Fibroblast of the aortic adventitia (primary cell): ENCODE measurements around the gene ENO3. TPM values are rescaled to one million over a fixed set of nuclear protein-coding genes. Genes with fewer than 3 reads are reported as not detected.

ENCODE experiments used
- DNase-seq: peaks from one replicate; pipeline ENCODE4 v3.0.0-alpha.2; 2010; ENCODE audit warnings: low read depth
- H3K4me3 ChIP-seq: 2 replicates; pipeline ENCODE4 v1.5.1; 2011; ENCODE audit warnings: low read depth, mild to moderate bottlenecking, control low read depth, low read length, moderate library complexity
- CTCF ChIP-seq: IDR thresholded peaks from 2 replicates; pipeline ENCODE4 v1.5.1; 2011; ENCODE audit warnings: mild to moderate bottlenecking, low read length, control low read depth, inconsistent platforms; ENCODE audit not compliant: insufficient read depth
- total RNA-seq: library from RNA; depleted of rRNA; stranded (reverse); fragments of >200 nt; gene quantifications from 2 replicates; pipeline ENCODE4 v1.2.3, GENCODE V29; 2012; ENCODE audit warnings: low replicate concordance

Gene ENO3
- total RNA-seq, 1 donor: 2.8 TPM

- TF ChIP-seq CTCF: no peak
- DNase-seq: peak; percentile 40
- H3K4me3 ChIP-seq: peak overlapping the region; percentile 88
These were observed 17.6 kb downstream of the ENO3 start for GRCh38 chr17:4968486-4969046.

- TF ChIP-seq CTCF: no peak
- peak overlapping the region; percentile 88 for H3K4me3 ChIP-seq
- DNase-seq: peak; percentile 97
These were observed 18.2 kb downstream of the ENO3 start for GRCh38 chr17:4969047-4969550.

- no peak for TF ChIP-seq CTCF
- DNase-seq: peak; percentile 37
- peak overlapping the region; percentile 88 for H3K4me3 ChIP-seq
These were observed 18.7 kb downstream of the ENO3 start for GRCh38 chr17:4969551-4970173.

- TF ChIP-seq CTCF: no peak
- no peak for DNase-seq
- no peak overlapping the region for H3K4me3 ChIP-seq
These were observed 19.4 kb downstream of the ENO3 start for GRCh38 chr17:4970273-4970672.

- DNase-seq: no peak
- no peak for TF ChIP-seq CTCF
- H3K4me3 ChIP-seq: no peak overlapping the region
These were observed 20.9 kb downstream of the ENO3 start for GRCh38 chr17:4971826-4972225.

- TF ChIP-seq CTCF: no peak
- DNase-seq: no peak
- no peak overlapping the region for H3K4me3 ChIP-seq
These were observed 21.4 kb downstream of the ENO3 start for GRCh38 chr17:4972322-4972721.
